Ectodermal cell (in vitro differentiated cells): ENCODE results near the gene PER2.

ENCODE experiments used
- H3K27ac ChIP-seq: 2 replicates; pipeline ENCODE4 v1.7.0; 2013; ENCODE audit warnings: mild to moderate bottlenecking, low read depth, low read length; ENCODE audit not compliant: insufficient read depth, poor library complexity, severe bottlenecking
- H3K27me3 ChIP-seq: 2 replicates; pipeline ENCODE4 v1.7.0; 2013; ENCODE audit warnings: mild to moderate bottlenecking, low read length; ENCODE audit not compliant: insufficient read depth, control insufficient read depth, poor library complexity, severe bottlenecking
- H3K36me3 ChIP-seq: one replicate; pipeline ENCODE4 v1.7.0; 2013; ENCODE audit warnings: low read length; ENCODE audit not compliant: control insufficient read depth, insufficient read depth
- H3K4me1 ChIP-seq: one replicate; pipeline ENCODE4 v1.7.0; 2013; ENCODE audit warnings: low read length; ENCODE audit not compliant: control insufficient read depth, insufficient read depth
- H3K4me3 ChIP-seq: 2 replicates; pipeline ENCODE4 v1.7.0; 2013; ENCODE audit warnings: low read depth, low read length, control low read depth; ENCODE audit not compliant: insufficient read depth
- H3K9me3 ChIP-seq: 2 replicates; pipeline ENCODE4 v1.7.0; 2013; ENCODE audit warnings: mild to moderate bottlenecking, low read length, moderate library complexity; ENCODE audit not compliant: control insufficient read depth
- WGBS, 2 experiments: methylation state at CpG; one replicate each; pipeline ENCODE4 v1.1.7; 2013; ENCODE audit warnings: missing lambda C conversion rate in 2 of 2; 5-methylcytosine and 5-hydroxymethylcytosine counted together

Gene PER2

DNA sequence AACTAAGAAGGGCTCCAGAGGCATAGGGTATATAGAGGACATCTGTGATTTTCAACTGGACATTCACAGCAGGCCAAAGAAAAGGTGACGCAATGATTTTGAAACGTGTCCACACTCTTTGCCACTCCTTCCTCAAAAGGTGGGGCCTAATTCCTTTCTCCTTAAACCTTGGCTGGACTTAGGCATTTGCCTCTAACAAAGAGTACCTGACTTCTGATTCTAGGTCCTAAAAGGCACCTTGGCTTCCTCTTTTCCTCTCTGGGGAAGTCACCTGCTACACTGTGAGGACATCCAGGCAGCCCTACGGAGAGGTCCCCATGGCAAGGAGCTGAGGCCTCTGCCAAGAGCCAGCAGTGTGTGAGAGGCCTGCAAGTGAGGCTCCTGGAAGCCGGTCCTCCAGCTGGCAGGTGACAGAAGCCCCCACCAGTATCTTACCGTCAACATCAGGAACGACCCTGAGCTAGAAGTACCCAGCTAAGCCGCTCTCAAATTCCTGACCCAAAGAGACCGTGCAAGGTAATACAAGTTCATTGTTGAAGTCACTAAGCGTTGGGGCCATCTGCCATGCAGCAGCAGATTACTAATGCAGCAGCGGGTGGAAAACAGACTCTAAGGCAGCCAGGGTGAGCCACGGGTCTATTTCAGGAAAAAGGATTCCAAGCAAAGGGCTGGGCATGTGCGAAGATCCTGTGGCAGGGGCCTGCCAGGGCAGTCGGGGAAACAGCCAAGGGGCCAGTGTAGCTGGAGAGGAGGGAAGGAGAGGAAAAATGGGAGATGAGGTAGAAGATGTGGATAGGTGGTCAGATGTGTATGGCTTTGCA is 41.2 kb downstream of the PER2 start:
- H3K36me3 ChIP-seq = no peaks in the 10 kb centered on the region
- no peak overlapping the region for H3K27ac ChIP-seq

DNA sequence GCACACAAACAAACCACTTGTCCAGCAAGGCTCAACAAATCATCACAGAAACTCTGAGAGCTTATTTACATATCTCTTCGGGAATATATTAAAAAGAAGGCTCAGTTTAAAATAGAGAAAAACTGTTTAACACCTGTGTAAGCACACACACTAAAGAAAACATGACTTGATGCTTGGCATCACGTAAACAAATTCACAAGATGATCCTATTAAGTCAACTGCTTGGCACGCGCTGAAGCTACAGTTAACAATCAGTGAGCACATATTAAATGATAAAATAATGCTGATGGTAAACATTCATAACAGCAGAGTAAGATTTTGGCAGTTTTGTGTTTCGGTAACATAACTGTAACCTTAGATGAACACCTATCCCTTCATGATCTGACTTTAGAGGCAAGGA is 44.3 kb downstream of the PER2 start:
- no peak overlapping the region for H3K27ac ChIP-seq
- H3K27me3 ChIP-seq = peaks cover 29% of the 10 kb centered on the region
- H3K4me1 ChIP-seq = peaks cover 3% of the 10 kb centered on the region
- no peaks in the 10 kb centered on the region for H3K36me3 ChIP-seq
- WGBS, 2 experiments = 85 to 100% methylated on average over 4 to 5 of the region's 5 CpGs
- no peak overlapping the region for H3K4me3 ChIP-seq
- H3K9me3 ChIP-seq = no peaks in the 10 kb centered on the region

More for the DNA sequence above, 41.2 kb downstream of the PER2 start:
- H3K4me1 ChIP-seq = peaks cover 3% of the 10 kb centered on the region
- H3K9me3 ChIP-seq = no peaks in the 10 kb centered on the region
- peaks cover 2% of the 10 kb centered on the region for H3K27me3 ChIP-seq
- whole genome bisulfite sequencing, 2 experiments = 94 to 96% methylated on average over 13 of the region's 13 CpGs
- no peak overlapping the region for H3K4me3 ChIP-seq

DNA sequence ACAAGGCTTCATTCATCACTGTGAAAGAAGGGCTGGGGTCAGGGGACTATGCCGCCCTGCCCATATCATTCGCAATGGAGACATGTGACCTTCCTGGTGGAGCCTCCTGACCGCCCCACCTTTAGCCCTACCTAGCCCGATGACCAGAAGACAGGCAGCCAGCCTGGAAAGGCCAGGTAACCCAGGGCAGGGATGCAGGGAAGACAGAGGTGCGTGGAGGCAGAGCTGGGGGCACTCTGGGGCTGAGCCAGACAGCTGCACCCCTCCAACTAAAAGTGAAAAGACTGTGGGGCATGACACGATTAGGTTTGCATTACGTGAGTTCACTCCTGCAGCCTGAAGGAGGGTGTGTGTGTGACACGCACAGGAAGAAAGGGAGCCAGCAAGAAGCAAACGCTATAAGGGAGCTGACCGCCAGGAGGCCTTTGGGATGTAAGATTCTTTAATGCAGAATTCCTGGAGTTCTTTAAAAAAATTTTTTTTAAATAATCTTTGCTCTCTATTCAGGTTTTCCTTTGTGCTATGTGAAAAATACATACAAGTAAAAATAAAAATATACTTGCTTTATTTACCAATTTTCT is 44.8 kb downstream of the PER2 start:
- Histone ChIP-seq H3K9me3 (no peaks in the 10 kb centered on the region), H3K4me1 (peaks cover 3% of the 10 kb centered on the region), H3K36me3 (no peaks in the 10 kb centered on the region), H3K4me3 (no peak overlapping the region), H3K27me3 (peaks cover 35% of the 10 kb centered on the region), H3K27ac (no peak overlapping the region)
- 79 to 80% methylated on average over 10 of the region's 10 CpGs for WGBS, 2 experiments

DNA sequence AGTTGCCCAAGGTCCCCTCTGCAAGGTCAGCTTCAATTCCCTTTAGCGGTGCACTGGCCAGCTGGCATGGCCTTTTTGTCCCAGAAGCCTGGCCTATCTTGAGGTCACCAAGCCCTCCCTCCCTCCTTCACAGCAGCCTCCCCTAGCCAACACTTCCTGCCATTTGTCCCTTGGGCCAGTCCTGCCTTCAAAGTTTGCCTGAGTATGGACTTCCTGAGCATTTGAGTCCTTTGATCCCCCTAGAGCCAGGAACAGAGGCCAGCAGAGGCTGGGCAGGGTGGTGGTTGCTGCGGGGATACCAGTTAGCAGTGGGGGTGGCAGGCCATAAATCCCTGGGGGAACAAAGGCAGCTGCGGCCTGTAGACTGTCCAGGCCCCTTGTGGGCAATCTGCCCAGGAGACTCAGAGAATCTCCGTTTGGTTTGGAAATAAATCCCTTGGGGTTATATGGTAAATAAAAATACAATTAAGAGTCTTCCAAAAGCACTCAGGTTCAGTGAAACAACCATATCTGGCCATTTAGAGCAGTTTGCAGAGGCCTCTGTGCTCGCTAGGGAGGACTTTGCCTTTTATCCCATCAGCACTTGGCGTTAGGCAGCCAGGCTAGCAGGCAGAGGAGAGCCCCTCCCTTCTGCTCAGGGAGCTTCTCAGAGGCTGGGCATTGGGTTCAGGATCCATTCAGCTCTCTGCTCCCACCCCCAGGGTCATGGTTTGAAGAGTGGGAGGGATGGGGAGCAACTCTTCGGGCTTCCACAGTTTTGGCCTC is 45.5 kb downstream of the PER2 start:
- peaks cover 41% of the 10 kb centered on the region for H3K27me3 ChIP-seq
- no peak overlapping the region for H3K27ac ChIP-seq
- peaks cover 3% of the 10 kb centered on the region for H3K4me1 ChIP-seq
- no peaks in the 10 kb centered on the region for H3K9me3 ChIP-seq
- no peaks in the 10 kb centered on the region for H3K36me3 ChIP-seq
- no peak overlapping the region for H3K4me3 ChIP-seq
- WGBS, 2 experiments = 81 to 83% methylated on average over 7 of the region's 7 CpGs

DNA sequence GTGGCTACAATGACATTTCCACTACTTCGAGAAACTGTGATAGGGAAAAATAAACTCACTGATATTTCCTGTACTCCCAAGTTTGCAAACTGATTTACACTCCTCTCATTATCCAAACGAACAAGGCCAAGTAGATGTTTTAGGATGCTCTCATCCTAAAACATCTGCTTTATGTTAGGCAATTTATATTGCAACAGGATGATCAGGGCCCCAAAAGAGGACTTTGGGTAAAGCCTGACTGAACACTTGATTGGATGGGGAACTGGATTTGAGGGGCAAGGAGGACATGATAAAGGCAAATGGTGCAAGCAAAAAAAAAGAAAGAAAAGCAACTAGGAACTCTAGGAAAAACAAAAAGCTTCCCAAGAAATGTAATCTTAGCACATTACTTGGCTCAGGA is 46.4 kb downstream of the PER2 start:
- H3K4me3 ChIP-seq = no peak overlapping the region

DNA sequence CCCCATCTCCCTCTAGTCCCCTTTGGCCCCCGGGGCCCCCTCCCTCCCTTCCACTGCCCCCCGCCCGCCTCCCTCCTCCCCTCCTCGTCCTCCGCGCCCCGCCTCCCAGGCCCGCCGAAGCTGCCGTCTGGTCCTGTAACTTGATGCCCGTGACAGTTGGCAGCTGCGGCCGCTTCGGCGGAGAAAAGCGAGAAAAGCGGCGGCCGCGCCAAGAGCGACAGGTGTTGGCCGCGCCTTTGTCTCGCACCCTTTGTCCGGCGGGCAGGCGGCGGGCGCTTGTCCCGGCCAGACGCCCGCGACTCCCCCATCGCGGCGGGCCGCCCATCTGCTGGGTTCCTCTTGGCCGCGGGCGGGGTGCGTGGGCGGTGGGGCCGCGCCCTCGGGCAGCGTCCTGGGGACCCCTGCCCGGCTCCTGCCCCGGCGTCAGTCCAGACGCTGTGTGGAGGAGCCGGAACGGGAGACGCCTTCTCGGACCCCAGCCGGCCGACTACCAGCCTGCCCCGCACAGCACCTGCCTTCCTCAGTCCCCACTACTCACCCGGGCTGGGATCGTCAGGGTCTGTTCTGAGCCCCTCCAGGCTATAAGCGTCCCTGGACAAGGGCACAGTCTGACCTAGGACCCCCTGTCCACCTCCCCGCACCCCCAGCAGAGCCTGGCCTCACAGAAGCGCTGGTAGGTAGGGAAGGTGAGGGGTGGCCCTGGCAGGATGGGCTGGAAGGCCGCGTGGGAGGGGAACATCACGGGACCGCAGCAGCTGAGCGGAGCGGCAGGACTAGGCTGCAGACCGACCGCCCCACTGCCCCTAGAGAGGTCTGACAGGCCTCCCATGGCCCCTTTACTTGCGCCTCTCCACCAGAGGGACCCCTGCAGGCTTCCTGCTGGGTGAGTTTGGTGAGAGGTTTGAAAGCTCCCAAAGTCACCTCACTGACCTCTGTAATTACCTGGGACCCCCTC is 47.4 kb downstream of the PER2 start:
- Histone ChIP-seq H3K27me3 (peaks cover 60% of the 10 kb centered on the region), H3K4me1 (peaks cover 3% of the 10 kb centered on the region), H3K4me3 (peak overlapping the region; percentile 16), H3K27ac (peak overlapping the region; percentile 2), H3K36me3 (no peaks in the 10 kb centered on the region), H3K9me3 (no peaks in the 10 kb centered on the region)
- WGBS, 2 experiments = 6 to 7% methylated on average over 67 to 69 of the region's 71 CpGs

More for the DNA sequence above, 46.4 kb downstream of the PER2 start:
- H3K27me3 ChIP-seq = peaks cover 51% of the 10 kb centered on the region
- 90 to 92% methylated on average over 2 of the region's 2 CpGs for WGBS, 2 experiments
- H3K36me3 ChIP-seq = no peaks in the 10 kb centered on the region
- no peaks in the 10 kb centered on the region for H3K9me3 ChIP-seq
- peaks cover 3% of the 10 kb centered on the region for H3K4me1 ChIP-seq
- no peak overlapping the region for H3K27ac ChIP-seq

DNA sequence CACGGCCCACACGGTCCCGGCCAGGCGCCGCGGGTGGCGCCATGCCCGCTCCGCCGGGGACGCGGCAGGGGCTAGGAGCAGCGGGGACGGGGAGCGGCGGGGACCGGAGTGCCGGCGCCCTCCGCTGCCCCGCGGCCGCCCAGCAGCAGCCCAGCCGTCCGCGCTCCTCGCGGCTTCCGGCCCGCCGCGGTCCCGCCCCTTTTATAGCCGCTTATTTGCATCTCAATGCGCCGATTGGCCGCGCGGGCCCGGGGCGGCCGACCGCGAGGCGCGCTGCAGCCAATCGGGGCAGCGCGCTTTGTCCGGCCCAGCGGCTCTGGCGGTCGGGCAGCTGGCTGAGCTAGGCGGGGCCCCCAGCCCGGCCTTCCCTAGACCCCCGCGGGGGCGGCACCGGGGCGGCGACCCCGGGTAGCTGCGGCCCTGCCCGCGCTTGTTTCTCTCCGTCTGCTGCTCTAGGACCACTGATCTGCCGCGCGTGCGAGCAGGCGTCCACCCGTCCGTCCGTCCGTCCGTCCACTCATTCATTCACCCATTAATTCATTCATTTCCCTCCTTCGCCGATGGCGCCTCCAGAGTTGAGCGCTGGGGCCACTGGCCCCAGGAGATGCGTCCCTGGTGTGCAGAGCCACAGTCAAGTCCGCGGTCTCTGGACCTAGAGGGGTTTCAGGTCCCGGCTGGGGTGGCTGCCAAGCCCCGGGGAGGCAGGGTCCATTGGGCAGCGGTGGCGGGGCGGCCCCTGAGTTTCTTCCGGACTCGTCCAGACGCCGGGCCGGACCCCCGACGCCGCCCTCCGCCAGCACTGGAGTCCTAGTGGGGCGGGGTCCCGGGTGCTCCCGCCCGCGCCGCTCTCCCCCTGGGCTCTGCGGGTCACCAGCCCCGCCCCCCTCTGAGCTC is 48.3 kb downstream of the PER2 start, which contains the start of gene HES6:
TSS of gene HES6 (minus strand) at position 176 of the 894 bp plus-strand sequence. CDS start at position 43, 133 bp downstream.
- H3K36me3 ChIP-seq = no peaks in the 10 kb centered on the region
- WGBS, 2 experiments = 0% methylated on average over 104 of the region's 105 CpGs

DNA sequence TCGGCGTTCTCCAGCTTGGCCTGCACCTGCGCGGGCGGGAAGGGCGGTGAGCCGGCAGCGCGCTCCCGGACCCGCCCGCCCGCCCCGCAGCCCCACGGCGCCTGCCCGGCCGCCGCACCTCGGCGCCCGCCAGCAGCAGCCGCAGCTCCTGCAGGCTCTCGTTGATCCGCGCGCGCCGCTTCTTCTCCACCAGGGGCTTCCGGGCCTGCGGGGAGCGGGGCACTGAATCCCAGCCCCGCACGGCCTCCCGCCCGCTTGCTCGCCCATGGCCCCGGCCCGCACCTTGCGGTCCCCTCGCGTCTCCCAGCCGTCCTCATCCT is 48.9 kb downstream of the PER2 start:
- WGBS, 2 experiments = 0 to 1% methylated on average over 43 of the region's 43 CpGs
- Histone ChIP-seq H3K9me3 (no peaks in the 10 kb centered on the region), H3K27me3 (peaks cover 71% of the 10 kb centered on the region), H3K4me1 (peaks cover 3% of the 10 kb centered on the region), H3K36me3 (no peaks in the 10 kb centered on the region), H3K4me3 (peak overlapping the region; percentile 52), H3K27ac (no peak overlapping the region)

More for the DNA sequence above, 48.3 kb downstream of the PER2 start, which contains the start of gene HES6:
- H3K9me3 ChIP-seq = no peaks in the 10 kb centered on the region
- H3K27me3 ChIP-seq = peaks cover 69% of the 10 kb centered on the region
- peak within 1 kb of the TSS; percentile 52 for H3K4me3 ChIP-seq
- peak within 1 kb of the TSS; percentile 79 for H3K27ac ChIP-seq
- H3K4me1 ChIP-seq = peaks cover 3% of the 10 kb centered on the region
